Peyer's patch (tissue), 4 donors: ENCODE measurements around the gene SMOC1.

Experiments used
- POLR2A ChIP-seq, 2 donors: fragments of 450-650 bp; IDR thresholded peaks; one replicate each; pipeline ENCODE4 v1.5.1; 2017; ENCODE audit warnings: antibody characterized with exemption in 2 of 2, mild to moderate bottlenecking in 2 of 2, moderate library complexity in 2 of 2
- TF ChIP-seq, protein P1 (sequence below), 6 experiments: fragments of 450-650 bp in 4 of 6; fragments of 200-600 bp in 2 of 6; sonication (generic) in 1 of 6; IDR thresholded peaks; one replicate each; pipeline ENCODE4 v1.5.1; 2017 to 2019; ENCODE audit warnings: antibody characterized with exemption in 6 of 6, mild to moderate bottlenecking in 3 of 6, moderate library complexity in 1 of 6

DNA sequence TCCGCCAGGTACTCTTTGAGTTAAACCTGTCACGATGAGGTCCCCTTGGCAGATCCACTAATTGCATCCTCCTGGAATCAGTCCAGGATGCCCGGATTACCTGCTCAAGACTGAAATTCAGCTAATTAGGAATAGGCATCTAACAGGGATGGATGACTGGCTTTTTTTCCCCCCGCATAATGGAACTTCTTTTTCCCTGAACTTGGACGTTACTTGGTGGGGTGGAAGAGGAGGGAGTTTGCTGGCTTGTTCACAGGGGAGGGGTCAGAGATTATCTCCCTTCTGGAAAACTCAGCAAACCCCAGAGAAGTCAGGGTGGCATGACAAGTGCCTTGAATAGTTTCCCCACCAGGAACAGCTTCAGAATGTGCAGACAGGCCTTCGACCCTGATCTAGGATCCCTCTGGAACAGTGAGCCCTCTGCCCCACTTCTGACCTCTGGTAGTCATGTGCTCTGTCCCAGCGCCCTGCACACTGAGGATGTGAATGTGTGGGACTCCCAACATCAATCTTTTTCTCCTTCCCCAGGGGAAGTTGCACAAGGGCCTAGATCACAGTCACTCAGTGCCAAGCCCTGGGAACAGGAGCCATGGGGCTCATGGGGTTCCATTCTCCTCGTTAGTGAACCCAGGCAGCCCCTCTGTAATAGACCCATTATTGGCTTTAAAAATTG lies 142.5 kb downstream of the SMOC1 start:
- no peak for TF ChIP-seq POLR2A (IDR thresholded peaks at IDR 0.05)
- TF ChIP-seq, protein P1, sequence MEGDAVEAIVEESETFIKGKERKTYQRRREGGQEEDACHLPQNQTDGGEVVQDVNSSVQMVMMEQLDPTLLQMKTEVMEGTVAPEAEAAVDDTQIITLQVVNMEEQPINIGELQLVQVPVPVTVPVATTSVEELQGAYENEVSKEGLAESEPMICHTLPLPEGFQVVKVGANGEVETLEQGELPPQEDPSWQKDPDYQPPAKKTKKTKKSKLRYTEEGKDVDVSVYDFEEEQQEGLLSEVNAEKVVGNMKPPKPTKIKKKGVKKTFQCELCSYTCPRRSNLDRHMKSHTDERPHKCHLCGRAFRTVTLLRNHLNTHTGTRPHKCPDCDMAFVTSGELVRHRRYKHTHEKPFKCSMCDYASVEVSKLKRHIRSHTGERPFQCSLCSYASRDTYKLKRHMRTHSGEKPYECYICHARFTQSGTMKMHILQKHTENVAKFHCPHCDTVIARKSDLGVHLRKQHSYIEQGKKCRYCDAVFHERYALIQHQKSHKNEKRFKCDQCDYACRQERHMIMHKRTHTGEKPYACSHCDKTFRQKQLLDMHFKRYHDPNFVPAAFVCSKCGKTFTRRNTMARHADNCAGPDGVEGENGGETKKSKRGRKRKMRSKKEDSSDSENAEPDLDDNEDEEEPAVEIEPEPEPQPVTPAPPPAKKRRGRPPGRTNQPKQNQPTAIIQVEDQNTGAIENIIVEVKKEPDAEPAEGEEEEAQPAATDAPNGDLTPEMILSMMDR (IDR thresholded peaks at IDR 0.05) = no peak
